DMS53 (cell line): Measurements from ENCODE around the gene GTF2H1.

Experiments used
- DNase-seq: peaks from one replicate; lab custom pipeline; 2025; lab: John Stamatoyannopoulos, UW

GTF2H1 gene

GRCh38 chr11:18321969-18322711 lies at the start of gene GTF2H1, which contains the start of gene HPS5:
Gene GTF2H1, plus strand, starts transcription at chr11:18322567. Its CDS starts 10,508 bp downstream, at chr11:18333075.
Gene HPS5, minus strand, starts transcription at chr11:18322140. Its CDS starts 4,282 bp downstream, at chr11:18317858.
- DNase-seq = peak; percentile 99

GRCh38 chr11:18277565-18278271 lies 44.6 kb upstream of the GTF2H1 start:
- no peak for DNase-seq

- no peak for DNase-seq
These were observed 41.8 kb upstream of the GTF2H1 start for GRCh38 chr11:18280438-18281045.

DNA sequence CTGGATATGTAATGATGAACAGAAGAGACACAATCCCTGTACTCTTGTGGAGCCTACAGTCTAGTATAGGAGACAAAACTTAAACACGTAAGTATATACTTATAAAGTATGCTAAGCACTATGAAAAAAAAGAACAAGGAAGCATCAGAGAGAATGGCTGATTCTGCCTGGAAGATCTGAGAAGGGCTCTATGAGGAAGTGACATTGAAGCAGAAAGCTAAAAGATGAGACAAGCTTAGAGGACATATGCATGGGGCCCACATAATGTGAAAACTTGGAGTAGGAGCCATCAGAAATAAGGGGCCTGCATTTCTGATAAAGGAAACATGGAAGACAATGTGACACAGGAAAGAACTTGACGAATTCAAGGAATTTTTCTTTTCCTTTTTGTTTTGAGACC lies 39.7 kb upstream of the GTF2H1 start:
- no peak for DNase-seq

GRCh38 chr11:18285841-18286240 lies 36.5 kb upstream of the GTF2H1 start:
- no peak for DNase-seq

GRCh38 chr11:18288911-18289310 lies 33.5 kb upstream of the GTF2H1 start:
- no peak for DNase-seq

DNA sequence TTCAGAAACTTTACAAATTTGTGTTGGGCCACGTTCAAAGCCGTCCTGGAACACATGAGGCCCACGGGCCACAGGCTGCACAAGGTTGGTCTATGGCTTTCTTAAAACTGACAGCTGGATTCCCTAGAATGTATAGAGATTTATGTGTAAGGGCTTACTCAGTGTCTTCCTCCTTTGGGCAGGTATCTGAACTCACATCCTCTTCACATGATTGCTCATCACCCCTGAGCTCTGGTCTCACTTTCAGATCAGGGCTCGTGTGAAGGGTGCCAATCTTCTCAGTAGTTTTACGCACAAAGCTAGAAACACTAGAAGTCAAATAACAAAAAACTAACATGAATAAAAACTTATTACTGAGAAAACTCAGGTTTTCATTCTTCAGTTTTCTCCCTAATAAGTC lies 27.5 kb upstream of the GTF2H1 start:
- no peak for DNase-seq

GRCh38 chr11:18295316-18295715 lies 27.1 kb upstream of the GTF2H1 start:
- DNase-seq = no peak

DNA sequence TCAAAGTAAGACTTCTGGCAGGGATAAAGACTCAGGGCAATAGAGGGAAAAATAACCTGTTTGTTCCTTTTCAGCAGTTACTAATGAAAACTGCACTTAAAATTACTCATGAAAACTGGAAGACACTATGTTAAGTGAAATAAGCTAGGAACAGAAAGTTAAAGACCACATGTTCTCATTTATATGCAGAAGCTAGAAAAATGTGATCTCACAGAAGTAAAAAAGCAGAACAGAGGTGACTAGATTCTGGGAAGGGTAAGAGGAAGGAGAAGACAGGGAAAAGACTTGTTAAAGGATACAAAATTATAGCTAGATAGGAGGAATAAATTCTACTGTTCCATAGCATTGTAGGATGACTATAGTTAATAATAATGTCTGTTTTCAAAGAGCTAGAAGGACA lies 22.6 kb upstream of the GTF2H1 start:
- no peak for DNase-seq

- DNase-seq = no peak
These were observed 17.6 kb upstream of the GTF2H1 start for GRCh38 chr11:18304745-18305144.

GRCh38 chr11:18307461-18308139 lies 14.8 kb upstream of the GTF2H1 start:
- no peak for DNase-seq

DNA sequence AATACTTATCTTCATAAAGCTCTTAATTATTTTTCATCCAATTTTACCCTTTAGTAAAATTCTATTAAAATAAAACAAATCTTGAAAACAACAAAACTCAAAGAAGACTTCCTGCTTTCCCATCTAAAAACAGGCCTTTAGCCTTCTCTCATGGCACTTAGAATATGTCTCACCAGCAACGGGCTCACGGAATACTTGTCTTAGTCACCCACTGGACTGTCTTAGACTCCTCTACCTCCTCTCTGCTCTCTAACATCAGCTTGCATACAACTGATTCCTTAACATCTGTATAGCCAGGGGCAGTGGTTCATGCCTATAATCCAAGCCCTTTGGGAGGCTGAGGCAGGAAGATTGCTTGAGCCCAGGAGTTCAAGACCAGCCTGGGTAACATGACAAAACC lies 14.1 kb upstream of the GTF2H1 start:
- DNase-seq = no peak

GRCh38 chr11:18309691-18310090 lies 12.7 kb upstream of the GTF2H1 start:
- DNase-seq = no peak

DNA sequence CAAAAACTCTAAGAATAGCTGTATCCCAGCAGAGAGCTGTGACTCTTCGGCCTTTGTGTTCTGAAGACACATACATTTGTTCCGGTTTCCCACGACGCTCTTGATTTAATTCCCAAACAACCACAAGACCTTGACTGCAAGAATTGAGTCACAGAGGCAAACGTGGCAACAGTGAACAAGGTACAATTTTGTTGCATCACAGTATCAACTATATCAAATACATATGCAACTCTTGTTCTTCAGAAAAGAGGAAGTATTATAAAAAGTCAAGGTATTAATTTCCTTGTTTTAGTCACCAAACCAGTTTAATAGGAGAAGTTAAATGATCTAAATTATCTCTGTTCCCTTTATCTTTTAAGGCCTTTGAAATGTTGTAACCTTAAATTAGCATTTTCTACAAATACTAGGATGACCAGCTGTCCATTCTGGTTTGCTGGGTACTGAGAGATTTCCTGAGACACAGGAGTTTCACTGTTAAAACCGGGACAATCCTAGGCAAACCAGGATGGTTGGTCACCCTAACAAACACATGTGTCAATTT lies 11.5 kb upstream of the GTF2H1 start:
- DNase-seq = no peak

- DNase-seq = no peak
These were observed 10.4 kb upstream of the GTF2H1 start for GRCh38 chr11:18312012-18312411.

DNA sequence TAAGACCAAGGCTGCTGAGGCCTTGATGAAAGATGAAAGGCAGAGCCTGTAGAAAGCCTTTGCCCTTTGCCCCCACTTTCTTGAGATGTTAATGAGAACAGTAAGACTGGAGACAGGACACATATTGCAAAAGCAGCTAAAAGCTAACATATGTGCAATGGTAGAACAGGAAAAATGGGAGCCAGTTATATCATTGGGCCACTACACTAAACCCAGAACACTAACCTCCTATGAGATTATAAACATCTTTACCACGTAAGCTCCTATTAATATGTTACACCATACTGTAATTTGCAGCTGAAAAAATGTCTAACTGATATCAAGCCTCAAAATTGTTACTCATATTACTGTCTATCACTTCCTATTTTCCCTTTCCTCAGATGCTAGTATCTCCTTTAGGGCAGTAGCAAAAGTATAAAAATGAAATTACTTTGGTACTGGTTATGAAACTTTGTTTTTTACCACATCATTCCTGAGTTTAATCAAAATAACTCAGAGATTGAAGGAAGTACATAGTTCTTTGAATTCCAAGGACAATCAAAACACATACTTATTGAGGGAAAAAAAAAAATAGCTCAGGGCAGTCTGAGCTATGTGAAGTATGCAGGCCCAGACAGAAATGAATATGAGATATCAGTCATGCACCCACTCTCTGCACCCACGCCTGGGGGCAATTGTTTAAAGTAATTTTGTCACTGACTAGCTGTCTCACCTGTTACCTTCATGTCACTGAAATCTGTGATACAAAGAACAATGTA lies 9.5 kb upstream of the GTF2H1 start:
- DNase-seq = no peak

- no peak for DNase-seq
These were observed 8.2 kb upstream of the GTF2H1 start for GRCh38 chr11:18313965-18314763.

DNA sequence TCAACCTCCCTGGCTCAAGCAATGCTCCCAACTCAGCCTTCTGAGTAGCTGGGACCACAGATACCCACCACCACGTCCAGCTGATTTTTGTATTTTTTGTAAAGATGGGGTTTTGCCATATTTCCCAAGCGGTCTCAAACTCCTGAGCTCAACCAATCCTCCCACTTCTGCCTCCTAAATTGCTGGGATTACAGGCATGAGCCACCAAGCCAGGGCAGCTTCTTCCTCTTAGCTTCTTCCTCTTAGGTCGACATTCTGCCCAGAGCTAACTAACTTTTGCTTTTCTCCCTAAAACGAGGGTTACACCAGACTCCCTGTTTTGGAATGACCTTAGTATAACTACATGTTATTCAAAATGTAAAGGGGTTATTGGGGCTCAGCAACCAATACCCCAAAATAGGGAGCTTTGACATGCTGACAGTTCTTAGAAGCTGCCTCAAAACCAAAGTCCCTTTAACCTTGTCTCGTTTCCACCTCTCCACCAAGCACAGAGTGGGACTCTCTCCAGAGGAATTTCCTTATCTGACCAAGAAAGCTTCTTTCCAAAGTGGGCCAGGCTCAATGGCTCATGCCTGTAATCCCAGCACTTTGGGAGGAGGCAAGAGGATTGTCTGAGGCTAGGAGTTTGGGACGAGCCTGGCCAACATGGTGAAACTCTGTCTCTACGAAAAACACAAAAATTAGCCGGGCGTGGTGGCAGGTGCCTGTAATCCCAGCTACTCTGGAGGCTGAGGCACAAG lies 7.4 kb upstream of the GTF2H1 start:
- no peak for DNase-seq

DNA sequence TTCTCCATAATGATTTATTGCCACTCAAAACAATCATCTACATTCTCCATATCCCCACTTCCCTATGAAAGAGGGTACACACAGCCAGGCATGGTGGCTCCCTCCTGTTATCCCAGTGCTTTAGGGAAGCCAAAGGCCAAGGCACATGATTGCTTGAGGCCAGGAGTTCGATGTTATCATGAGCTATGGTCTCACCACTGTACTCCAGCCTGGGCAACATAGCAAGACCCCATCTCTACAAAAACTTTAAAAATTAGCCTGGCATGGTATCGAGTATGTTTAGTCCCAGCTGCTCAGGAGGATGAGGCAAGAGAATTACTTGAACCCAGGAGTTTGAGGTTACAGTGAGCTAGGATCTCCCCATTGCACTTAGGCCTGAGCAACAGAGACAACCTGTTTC lies 6.5 kb upstream of the GTF2H1 start:
- no peak for DNase-seq

DNA sequence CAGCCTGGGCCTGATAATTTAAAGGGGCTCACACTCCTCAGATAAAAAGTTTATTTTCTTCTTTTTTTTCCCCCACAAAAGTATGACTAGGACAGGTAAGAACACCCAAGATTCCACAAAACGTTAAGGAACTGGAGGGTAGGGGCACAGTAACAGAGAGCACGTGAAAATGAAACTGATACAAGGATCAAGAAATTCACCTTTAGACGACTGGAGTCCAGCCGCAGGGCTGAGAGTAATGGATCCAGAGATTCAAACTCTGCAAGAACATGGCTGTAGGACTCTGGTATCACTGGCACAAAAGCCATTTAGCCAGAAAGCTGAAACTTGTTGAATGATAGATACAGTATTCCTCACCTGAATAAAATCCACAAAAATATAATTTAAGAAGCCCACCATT lies 4.8 kb upstream of the GTF2H1 start:
- DNase-seq = no peak
